Myocyte (in vitro differentiated cells): ENCODE measurements around the gene RBP2. TPM values are rescaled to one million over a fixed set of nuclear protein-coding genes. Genes with fewer than 3 reads are reported as not detected.

Experiments used
- DNase-seq: peaks from one replicate; pipeline ENCODE4 v3.0.0-alpha.2; 2012; ENCODE audit warnings: low read depth
- total RNA-seq: library from RNA; depleted of rRNA; stranded (reverse); fragments of >200 nt; gene quantifications from 2 replicates; pipeline ENCODE4 v1.2.3, GENCODE V29; 2014

RBP2 gene
- total RNA-seq, 1 donor from 2014 or later = 0.78 TPM

- no peak for DNase-seq
These were observed 5.9 kb upstream of the RBP2 start for GRCh38 chr3:139482206-139482605.

GRCh38 chr3:139481116-139481515, 4.8 kb upstream of the RBP2 start:
- peak; percentile 66 for DNase-seq

GRCh38 chr3:139480585-139480984, 4.3 kb upstream of the RBP2 start:
- no peak for DNase-seq

- no peak for DNase-seq
These were observed 1.7 kb upstream of the RBP2 start for GRCh38 chr3:139477710-139478640.

- peak; percentile 69 for DNase-seq
These were observed 3.1 kb downstream of the RBP2 start for GRCh38 chr3:139473155-139473771.

GRCh38 chr3:139472380-139473010, 3.8 kb downstream of the RBP2 start:
- peak; percentile 92 for DNase-seq

GRCh38 chr3:139470199-139470598, 6.1 kb downstream of the RBP2 start:
- DNase-seq = no peak

- no peak for DNase-seq
These were observed 7.9 kb downstream of the RBP2 start for GRCh38 chr3:139468399-139468798.

GRCh38 chr3:139466360-139466759, 10.0 kb downstream of the RBP2 start:
- DNase-seq = no peak

- DNase-seq = no peak
These were observed 10.7 kb downstream of the RBP2 start for GRCh38 chr3:139465636-139466035.

GRCh38 chr3:139463466-139463865, 12.8 kb downstream of the RBP2 start:
- DNase-seq = no peak

- DNase-seq = no peak
These were observed 15.8 kb downstream of the RBP2 start for GRCh38 chr3:139460529-139460928.

- no peak for DNase-seq
These were observed 16.2 kb downstream of the RBP2 start for GRCh38 chr3:139460076-139460475.

GRCh38 chr3:139458348-139458747, 18.0 kb downstream of the RBP2 start:
- DNase-seq = no peak

- no peak for DNase-seq
These were observed 19.2 kb downstream of the RBP2 start for GRCh38 chr3:139457066-139457465.

- DNase-seq = no peak
These were observed 19.9 kb downstream of the RBP2 start for GRCh38 chr3:139456386-139456785.

GRCh38 chr3:139455855-139456254, 20.5 kb downstream of the RBP2 start:
- no peak for DNase-seq

GRCh38 chr3:139455206-139455605, 21.1 kb downstream of the RBP2 start:
- no peak for DNase-seq

- no peak for DNase-seq
These were observed 22.0 kb downstream of the RBP2 start for GRCh38 chr3:139454346-139454745.

- DNase-seq = no peak
These were observed 26.2 kb downstream of the RBP2 start for GRCh38 chr3:139450159-139450558.

GRCh38 chr3:139449566-139449965, 26.8 kb downstream of the RBP2 start:
- DNase-seq = no peak

- DNase-seq = peak; percentile 99
These were observed 28.2 kb downstream of the RBP2 start for GRCh38 chr3:139448104-139448503.
